RKO (cell line): ENCODE measurements around the gene ASAP2.
A peak's percentile ranks its signal among the peaks of the same experiment; 100 is the strongest.
"Not testable (repeated sequence)": the region's sequence is repeated elsewhere in the genome, so short reads cannot be mapped to it uniquely, and the experiment has no call there.

ENCODE experiments used
- DNase-seq: peaks from one replicate; pipeline ENCODE4 v3.0.0-alpha.2; 2016; ENCODE audit warnings: low spot score

The ASAP2 gene

GRCh38 chr2:9251154-9252001 lies 44.8 kb downstream of the ASAP2 start:
- no peak for DNase-seq

GRCh38 chr2:9252002-9252357 lies 45.4 kb downstream of the ASAP2 start:
- DNase-seq: no peak

- DNase-seq: no peak
Measured at GRCh38 chr2:9255416-9255815, 48.8 kb downstream of the ASAP2 start.

GRCh38 chr2:9256147-9256546 lies 49.5 kb downstream of the ASAP2 start:
- DNase-seq: no peak

- no peak for DNase-seq
Measured at GRCh38 chr2:9256570-9257043, 50.0 kb downstream of the ASAP2 start.

GRCh38 chr2:9258501-9258900 lies 51.9 kb downstream of the ASAP2 start:
- no peak for DNase-seq

GRCh38 chr2:9258953-9259399 lies 52.4 kb downstream of the ASAP2 start:
- DNase-seq: no peak

- DNase-seq: no peak
Measured at GRCh38 chr2:9260464-9260918, 53.9 kb downstream of the ASAP2 start.

- no peak for DNase-seq
Measured at GRCh38 chr2:9261231-9261883, 54.7 kb downstream of the ASAP2 start.

- no peak for DNase-seq
Measured at GRCh38 chr2:9262671-9263171, 56.1 kb downstream of the ASAP2 start.

GRCh38 chr2:9263428-9263827 lies 56.8 kb downstream of the ASAP2 start:
- DNase-seq: no peak

- DNase-seq: peak; percentile 66
Measured at GRCh38 chr2:9264301-9264700, 57.7 kb downstream of the ASAP2 start.

GRCh38 chr2:9266711-9267110 lies 60.1 kb downstream of the ASAP2 start:
- DNase-seq: no peak

GRCh38 chr2:9267286-9267685 lies 60.7 kb downstream of the ASAP2 start:
- not testable (repeated sequence) for DNase-seq

- no peak for DNase-seq
Measured at GRCh38 chr2:9268301-9269080, 61.9 kb downstream of the ASAP2 start.

GRCh38 chr2:9269295-9269694 lies 62.7 kb downstream of the ASAP2 start:
- DNase-seq: no peak

- DNase-seq: no peak
Measured at GRCh38 chr2:9269695-9270360, 63.2 kb downstream of the ASAP2 start.

- DNase-seq: no peak
Measured at GRCh38 chr2:9271091-9271490, 64.5 kb downstream of the ASAP2 start.

GRCh38 chr2:9271691-9272090 lies 65.1 kb downstream of the ASAP2 start:
- no peak for DNase-seq

- DNase-seq: no peak
Measured at GRCh38 chr2:9273486-9274130, 67.0 kb downstream of the ASAP2 start.

- no peak for DNase-seq
Measured at GRCh38 chr2:9274701-9275343, 68.2 kb downstream of the ASAP2 start.
